A549 (cell line): ENCODE measurements around the gene PIAS4.

Source experiments
- BHLHE40 ChIP-seq: IDR thresholded peaks from 2 replicates; pipeline ENCODE4 v1.6.1; 2012; ENCODE audit warnings: low read depth, low read length, inconsistent platforms
- EHMT2 ChIP-seq: fragments of 200-600 bp; sonication (generic); IDR thresholded peaks from 2 replicates; pipeline ENCODE4 v1.6.1; 2016; ENCODE audit warnings: antibody characterized with exemption, low read depth, mild to moderate bottlenecking, moderate library complexity
- HOXA7 ChIP-seq: fragments of 250-450 bp; sonication (Bioruptor Pico); IDR thresholded peaks from 2 replicates; pipeline ENCODE4 v1.5.0; 2020; ENCODE audit warnings: mild to moderate bottlenecking, moderate library complexity
- HOXB13 ChIP-seq: fragments of 250-450 bp; sonication (Bioruptor Pico); IDR thresholded peaks from 2 replicates; pipeline ENCODE4 v1.5.0; 2020; ENCODE audit warnings: low read depth, mild to moderate bottlenecking, moderate library complexity
- MYC ChIP-seq: IDR thresholded peaks from 2 replicates; pipeline ENCODE4 v1.6.1; 2012; ENCODE audit warnings: mild to moderate bottlenecking, inconsistent platforms, low read length, improper control_type of control experiment, borderline replicate concordance
- POLR2A ChIP-seq: IDR thresholded peaks from 2 replicates; pipeline ENCODE4 v1.6.1; 2012; ENCODE audit warnings: mild to moderate bottlenecking, low read length
- POLR2AphosphoS2 ChIP-seq: conservative IDR thresholded peaks from 2 replicates; pipeline ENCODE4 v1.6.1; 2012; ENCODE audit warnings: low read length, improper control_type of control experiment, inconsistent platforms
- SMC3 ChIP-seq: fragments of >200 bp; sonication (Bioruptor Twin); formaldehyde crosslinking; IDR thresholded peaks from 3 replicates; pipeline ENCODE4 v1.6.1; 2018; ENCODE audit warnings: inconsistent platforms
- SREBF2 ChIP-seq: fragments of 450-650 bp; IDR thresholded peaks from 2 replicates; pipeline ENCODE4 v1.6.1; 2014; ENCODE audit warnings: mild to moderate bottlenecking, moderate library complexity
- TP53 ChIP-seq: fragments of 250-450 bp; sonication (Bioruptor Pico); IDR thresholded peaks from 2 replicates; pipeline ENCODE4 v1.5.0; 2021; ENCODE audit warnings: mild to moderate bottlenecking, moderate library complexity
- TF ChIP-seq, protein P1 (sequence below): fragments of >200 bp; sonication (Bioruptor Twin); formaldehyde crosslinking; IDR thresholded peaks from 3 replicates; pipeline ENCODE4 v1.5.1; 2016
- TF ChIP-seq, protein P2 (sequence below): fragments of 200-600 bp; sonication (generic); IDR thresholded peaks from 2 replicates; pipeline ENCODE4 v1.6.1; 2016; ENCODE audit warnings: antibody characterized with exemption, mild to moderate bottlenecking, moderate library complexity
- TF ChIP-seq, protein P3 (sequence below): fragments of 250-450 bp; sonication (Bioruptor Pico); IDR thresholded peaks from 2 replicates; pipeline ENCODE4 v1.5.0; 2021; ENCODE audit warnings: mild to moderate bottlenecking, moderate library complexity, borderline replicate concordance

DNA sequence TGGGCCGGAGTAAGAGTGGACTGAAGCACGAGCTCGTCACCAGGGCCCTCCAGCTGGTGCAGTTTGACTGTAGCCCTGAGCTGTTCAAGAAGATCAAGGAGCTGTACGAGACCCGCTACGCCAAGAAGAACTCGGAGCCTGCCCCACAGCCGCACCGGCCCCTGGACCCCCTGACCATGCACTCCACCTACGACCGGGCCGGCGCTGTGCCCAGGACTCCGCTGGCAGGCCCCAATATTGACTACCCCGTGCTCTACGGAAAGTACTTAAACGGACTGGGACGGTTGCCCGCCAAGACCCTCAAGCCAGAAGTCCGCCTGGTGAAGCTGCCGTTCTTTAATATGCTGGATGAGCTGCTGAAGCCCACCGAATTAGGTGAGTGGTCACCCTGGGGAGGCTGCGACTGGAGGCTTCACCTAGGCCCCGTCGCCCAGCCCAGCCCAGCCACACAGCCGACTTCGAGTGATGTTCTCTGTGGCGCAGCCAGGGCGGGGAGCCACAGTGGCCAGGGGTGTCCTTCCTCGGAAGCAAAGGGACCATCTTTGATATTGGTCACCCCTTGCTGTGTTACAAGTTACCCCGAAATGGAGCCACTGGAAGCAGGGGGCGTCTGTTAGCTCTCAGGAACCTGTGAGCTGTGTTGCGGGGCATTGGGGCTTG, 5.6 kb downstream of the PIAS4 start:
- TF ChIP-seq HOXB13 (CRISPR knock-in tag) (no peak), POLR2AphosphoS2 (no peak), SREBF2 (no peak), SMC3 (no peak), POLR2A (no peak), EHMT2 (no peak), MYC (no peak), BHLHE40 (no peak), TP53 (CRISPR knock-in tag) (no peak), HOXA7 (CRISPR knock-in tag) (no peak)
- TF ChIP-seq, protein P1, sequence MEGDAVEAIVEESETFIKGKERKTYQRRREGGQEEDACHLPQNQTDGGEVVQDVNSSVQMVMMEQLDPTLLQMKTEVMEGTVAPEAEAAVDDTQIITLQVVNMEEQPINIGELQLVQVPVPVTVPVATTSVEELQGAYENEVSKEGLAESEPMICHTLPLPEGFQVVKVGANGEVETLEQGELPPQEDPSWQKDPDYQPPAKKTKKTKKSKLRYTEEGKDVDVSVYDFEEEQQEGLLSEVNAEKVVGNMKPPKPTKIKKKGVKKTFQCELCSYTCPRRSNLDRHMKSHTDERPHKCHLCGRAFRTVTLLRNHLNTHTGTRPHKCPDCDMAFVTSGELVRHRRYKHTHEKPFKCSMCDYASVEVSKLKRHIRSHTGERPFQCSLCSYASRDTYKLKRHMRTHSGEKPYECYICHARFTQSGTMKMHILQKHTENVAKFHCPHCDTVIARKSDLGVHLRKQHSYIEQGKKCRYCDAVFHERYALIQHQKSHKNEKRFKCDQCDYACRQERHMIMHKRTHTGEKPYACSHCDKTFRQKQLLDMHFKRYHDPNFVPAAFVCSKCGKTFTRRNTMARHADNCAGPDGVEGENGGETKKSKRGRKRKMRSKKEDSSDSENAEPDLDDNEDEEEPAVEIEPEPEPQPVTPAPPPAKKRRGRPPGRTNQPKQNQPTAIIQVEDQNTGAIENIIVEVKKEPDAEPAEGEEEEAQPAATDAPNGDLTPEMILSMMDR, result no peak
- TF ChIP-seq, protein P2, sequence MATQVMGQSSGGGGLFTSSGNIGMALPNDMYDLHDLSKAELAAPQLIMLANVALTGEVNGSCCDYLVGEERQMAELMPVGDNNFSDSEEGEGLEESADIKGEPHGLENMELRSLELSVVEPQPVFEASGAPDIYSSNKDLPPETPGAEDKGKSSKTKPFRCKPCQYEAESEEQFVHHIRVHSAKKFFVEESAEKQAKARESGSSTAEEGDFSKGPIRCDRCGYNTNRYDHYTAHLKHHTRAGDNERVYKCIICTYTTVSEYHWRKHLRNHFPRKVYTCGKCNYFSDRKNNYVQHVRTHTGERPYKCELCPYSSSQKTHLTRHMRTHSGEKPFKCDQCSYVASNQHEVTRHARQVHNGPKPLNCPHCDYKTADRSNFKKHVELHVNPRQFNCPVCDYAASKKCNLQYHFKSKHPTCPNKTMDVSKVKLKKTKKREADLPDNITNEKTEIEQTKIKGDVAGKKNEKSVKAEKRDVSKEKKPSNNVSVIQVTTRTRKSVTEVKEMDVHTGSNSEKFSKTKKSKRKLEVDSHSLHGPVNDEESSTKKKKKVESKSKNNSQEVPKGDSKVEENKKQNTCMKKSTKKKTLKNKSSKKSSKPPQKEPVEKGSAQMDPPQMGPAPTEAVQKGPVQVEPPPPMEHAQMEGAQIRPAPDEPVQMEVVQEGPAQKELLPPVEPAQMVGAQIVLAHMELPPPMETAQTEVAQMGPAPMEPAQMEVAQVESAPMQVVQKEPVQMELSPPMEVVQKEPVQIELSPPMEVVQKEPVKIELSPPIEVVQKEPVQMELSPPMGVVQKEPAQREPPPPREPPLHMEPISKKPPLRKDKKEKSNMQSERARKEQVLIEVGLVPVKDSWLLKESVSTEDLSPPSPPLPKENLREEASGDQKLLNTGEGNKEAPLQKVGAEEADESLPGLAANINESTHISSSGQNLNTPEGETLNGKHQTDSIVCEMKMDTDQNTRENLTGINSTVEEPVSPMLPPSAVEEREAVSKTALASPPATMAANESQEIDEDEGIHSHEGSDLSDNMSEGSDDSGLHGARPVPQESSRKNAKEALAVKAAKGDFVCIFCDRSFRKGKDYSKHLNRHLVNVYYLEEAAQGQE, result no peak
- TF ChIP-seq, protein P3, sequence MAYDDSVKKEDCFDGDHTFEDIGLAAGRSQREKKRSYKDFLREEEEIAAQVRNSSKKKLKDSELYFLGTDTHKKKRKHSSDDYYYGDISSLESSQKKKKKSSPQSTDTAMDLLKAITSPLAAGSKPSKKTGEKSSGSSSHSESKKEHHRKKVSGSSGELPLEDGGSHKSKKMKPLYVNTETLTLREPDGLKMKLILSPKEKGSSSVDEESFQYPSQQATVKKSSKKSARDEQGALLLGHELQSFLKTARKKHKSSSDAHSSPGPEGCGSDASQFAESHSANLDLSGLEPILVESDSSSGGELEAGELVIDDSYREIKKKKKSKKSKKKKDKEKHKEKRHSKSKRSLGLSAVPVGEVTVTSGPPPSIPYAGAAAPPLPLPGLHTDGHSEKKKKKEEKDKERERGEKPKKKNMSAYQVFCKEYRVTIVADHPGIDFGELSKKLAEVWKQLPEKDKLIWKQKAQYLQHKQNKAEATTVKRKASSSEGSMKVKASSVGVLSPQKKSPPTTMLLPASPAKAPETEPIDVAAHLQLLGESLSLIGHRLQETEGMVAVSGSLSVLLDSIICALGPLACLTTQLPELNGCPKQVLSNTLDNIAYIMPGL (CRISPR knock-in tag), result no peak
